Fibroblast of pulmonary artery (primary cell): ENCODE data around the gene FOXN3.

ENCODE experiments used
- DNase-seq: peaks from one replicate; pipeline ENCODE4 v3.0.0-alpha.2; 2010; ENCODE audit warnings: low read depth
- H3K4me3 ChIP-seq: replicated peaks from 2 replicates; pipeline ENCODE4 v1.5.1; 2011; ENCODE audit warnings: low read depth, mild to moderate bottlenecking, control low read depth, low read length, moderate library complexity
- CTCF ChIP-seq: IDR thresholded peaks from 2 replicates; pipeline ENCODE4 v1.5.1; 2011; ENCODE audit warnings: mild to moderate bottlenecking, control low read depth, low read length, inconsistent platforms; ENCODE audit errors: missing control alignments

The FOXN3 gene

GRCh38 chr14:89126461-89126860, 290.6 kb downstream of the FOXN3 start:
- no peak for DNase-seq
- TF ChIP-seq CTCF, result no peak
- no peak overlapping the region for H3K4me3 ChIP-seq

GRCh38 chr14:89125216-89125615, 291.8 kb downstream of the FOXN3 start:
- H3K4me3 ChIP-seq, result no peak overlapping the region
- TF ChIP-seq CTCF, result no peak
- no peak for DNase-seq

- no peak overlapping the region for H3K4me3 ChIP-seq
- no peak for DNase-seq
- no peak for TF ChIP-seq CTCF
Observed at GRCh38 chr14:89123851-89124250, 293.2 kb downstream of the FOXN3 start.

GRCh38 chr14:89123215-89123614, 293.8 kb downstream of the FOXN3 start:
- TF ChIP-seq CTCF, result no peak
- DNase-seq, result no peak
- no peak overlapping the region for H3K4me3 ChIP-seq

- no peak for DNase-seq
- H3K4me3 ChIP-seq, result no peak overlapping the region
- no peak for TF ChIP-seq CTCF
Observed at GRCh38 chr14:89121968-89122620, 294.9 kb downstream of the FOXN3 start.

GRCh38 chr14:89117012-89117411, 300.0 kb downstream of the FOXN3 start:
- no peak for DNase-seq
- no peak for TF ChIP-seq CTCF
- no peak overlapping the region for H3K4me3 ChIP-seq

- no peak overlapping the region for H3K4me3 ChIP-seq
- no peak for DNase-seq
- no peak for TF ChIP-seq CTCF
Observed at GRCh38 chr14:89114109-89114508, 302.9 kb downstream of the FOXN3 start.
